ENCODE measurements around the gene EIF4A3. TPM values are rescaled to one million over a fixed set of nuclear protein-coding genes. Genes with fewer than 3 reads are reported as not detected.
A peak's percentile ranks its signal among the peaks of the same experiment; 100 is the strongest.

The EIF4A3 gene
- total RNA-seq, 1 donor from 2014 or later = 77.2 TPM

GRCh38 chr17:80171681-80172080, 24.8 kb upstream of the EIF4A3 start:
- no peak overlapping the region for H3K4me3 Mint-ChIP-seq
- no peak for TF ChIP-seq CTCF (IDR thresholded peaks at IDR 0.05; ENCODE audit: unreplicated experiment)
- H3K27ac Mint-ChIP-seq = no peak overlapping the region
- H3K36me3 Mint-ChIP-seq = no peaks in the 10 kb centered on the region
- DNase-seq (ENCODE audit: low spot score in 2 of 2, unreplicated experiment in 2 of 2) = no peak
- no peaks in the 10 kb centered on the region for H3K27me3 Mint-ChIP-seq (ENCODE audit: low read depth)
- H3K9me3 Mint-ChIP-seq = peaks cover 3% of the 10 kb centered on the region
- H3K4me1 Mint-ChIP-seq = peaks cover 23% of the 10 kb centered on the region

DNA sequence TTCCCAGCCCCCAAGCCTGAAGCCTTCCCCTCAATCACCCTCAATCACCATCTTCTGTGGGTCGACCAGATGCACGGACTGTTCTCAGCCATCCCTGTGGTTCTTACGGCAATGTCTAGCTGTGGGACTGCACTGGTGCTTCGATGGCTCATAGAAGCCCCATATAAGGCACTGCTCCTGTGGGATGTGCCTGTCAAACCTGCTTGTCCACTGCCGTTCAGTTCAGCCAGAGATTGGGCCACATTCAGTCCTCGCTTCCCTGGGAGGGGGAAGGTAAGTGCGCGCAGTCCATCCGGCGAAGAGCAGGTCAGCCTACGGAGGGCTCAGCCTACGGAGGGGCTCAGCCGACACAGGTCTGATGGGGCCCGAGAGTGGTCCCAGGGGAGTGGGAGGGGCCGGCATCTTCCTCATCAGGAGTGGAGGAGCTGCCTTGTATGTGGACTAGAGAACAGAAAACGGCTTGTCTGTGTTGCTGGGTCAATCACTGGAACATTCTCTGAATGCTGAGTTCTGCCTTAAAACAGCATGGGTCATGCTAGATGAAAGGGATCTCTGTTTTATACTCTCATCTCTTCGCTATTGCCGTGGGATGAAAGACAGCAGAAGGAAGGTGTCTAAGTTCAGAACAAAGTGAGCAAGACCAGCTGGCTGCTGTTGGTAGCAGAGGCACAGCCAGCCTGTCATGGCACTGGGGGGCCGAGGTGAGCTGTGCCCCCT, 23.0 kb upstream of the EIF4A3 start, which contains the start of gene CARD14:
Gene CARD14, plus strand, starts transcription at position 247 of the 717 bp plus-strand sequence. CDS start 11,409 bp downstream, outside the sequence.
- no peak for TF ChIP-seq CTCF (IDR thresholded peaks at IDR 0.05; ENCODE audit: unreplicated experiment)
- Mint-ChIP-seq H3K36me3 (no peaks in the 10 kb centered on the region), H3K4me1 (peaks cover 22% of the 10 kb centered on the region), H3K4me3 (peak within 1 kb of the TSS; percentile 58), H3K27ac (peak within 1 kb of the TSS; percentile 51), H3K9me3 (peaks cover 3% of the 10 kb centered on the region), H3K27me3 (ENCODE audit: low read depth) (no peaks in the 10 kb centered on the region)
- DNase-seq (ENCODE audit: low spot score in 2 of 2, unreplicated experiment in 2 of 2) = peak in 1 of 2 experiments; percentile 65

GRCh38 chr17:80169107-80169506, 22.2 kb upstream of the EIF4A3 start:
- H3K27ac Mint-ChIP-seq = peak overlapping the region; percentile 9
- peaks cover 22% of the 10 kb centered on the region for H3K4me1 Mint-ChIP-seq
- H3K27me3 Mint-ChIP-seq (ENCODE audit: low read depth) = no peaks in the 10 kb centered on the region
- H3K36me3 Mint-ChIP-seq = no peaks in the 10 kb centered on the region
- H3K9me3 Mint-ChIP-seq = peaks cover 3% of the 10 kb centered on the region
- no peak for DNase-seq (ENCODE audit: low spot score in 2 of 2, unreplicated experiment in 2 of 2)
- TF ChIP-seq CTCF (IDR thresholded peaks at IDR 0.05; ENCODE audit: unreplicated experiment) = no peak
- no peak overlapping the region for H3K4me3 Mint-ChIP-seq

- no peaks in the 10 kb centered on the region for H3K36me3 Mint-ChIP-seq
- no peak overlapping the region for H3K4me3 Mint-ChIP-seq
- no peak overlapping the region for H3K27ac Mint-ChIP-seq
- peaks cover 22% of the 10 kb centered on the region for H3K4me1 Mint-ChIP-seq
- TF ChIP-seq CTCF (IDR thresholded peaks at IDR 0.05; ENCODE audit: unreplicated experiment) = no peak
- H3K27me3 Mint-ChIP-seq (ENCODE audit: low read depth) = no peaks in the 10 kb centered on the region
- no peak for DNase-seq (ENCODE audit: low spot score in 2 of 2, unreplicated experiment in 2 of 2)
- peaks cover 3% of the 10 kb centered on the region for H3K9me3 Mint-ChIP-seq
Measured at GRCh38 chr17:80168371-80168770, 21.4 kb upstream of the EIF4A3 start.

GRCh38 chr17:80166446-80166845, 19.5 kb upstream of the EIF4A3 start:
- no peak for DNase-seq (ENCODE audit: low spot score in 2 of 2, unreplicated experiment in 2 of 2)
- no peak for TF ChIP-seq CTCF (IDR thresholded peaks at IDR 0.05; ENCODE audit: unreplicated experiment)
- Mint-ChIP-seq H3K9me3 (peaks cover 3% of the 10 kb centered on the region), H3K4me3 (no peak overlapping the region), H3K4me1 (peaks cover 22% of the 10 kb centered on the region), H3K27ac (no peak overlapping the region), H3K36me3 (no peaks in the 10 kb centered on the region), H3K27me3 (ENCODE audit: low read depth) (no peaks in the 10 kb centered on the region)

Measured in mesothelial cell of epicardium (in vitro differentiated cells).